K562 (cell line): ENCODE measurements around the gene ACLY.

Experiments
- ATF7 ChIP-seq: fragments of 450-650 bp; IDR thresholded peaks from 2 replicates; pipeline ENCODE4 v1.7.1; 2014; ENCODE audit warnings: mild to moderate bottlenecking, moderate library complexity
- CTCF ChIP-seq, 3 experiments: IDR thresholded peaks in 2 of 3; conservative IDR thresholded peaks in 1 of 3; 2 replicates each; pipeline ENCODE4 v1.5.1; 2011 to 2012; ENCODE audit warnings: low read length in 3 of 3, mild to moderate bottlenecking in 3 of 3, control low read depth in 2 of 3, improper control_type of control experiment in 1 of 3, inconsistent platforms in 1 of 3, low read depth in 1 of 3, mixed read lengths in 1 of 3, moderate library complexity in 1 of 3; ENCODE audit not compliant: insufficient read depth in 2 of 3
- ETV6 ChIP-seq, 3 experiments: fragments of 150-350 bp in 1 of 3; sonication (generic) in 1 of 3; formaldehyde crosslinking in 1 of 3; IDR thresholded peaks; 2 replicates each; pipeline versions ENCODE4 v1.6.1 to v1.8.0; 2014 to 2022; ENCODE audit warnings: borderline replicate concordance in 2 of 3, low read depth in 2 of 3, antibody characterized with exemption in 1 of 3, low read length in 1 of 3, mild to moderate bottlenecking in 1 of 3, missing genetic modification reagents in 1 of 3
- HCFC1 ChIP-seq: IDR thresholded peaks from 2 replicates; pipeline ENCODE4 v1.6.1; 2012; ENCODE audit warnings: low read depth, low read length, improper control_type of control experiment
- JUND ChIP-seq, 2 experiments: IDR thresholded peaks; 2 replicates in 1 of 2; 3 replicates in 1 of 2; pipeline ENCODE4 v1.6.1; 2011; ENCODE audit warnings: borderline replicate concordance in 2 of 2, low read depth in 2 of 2, low read length in 2 of 2, improper control_type of control experiment in 1 of 2, missing biosample characterization in 1 of 2, missing genetic modification characterization in 1 of 2, missing genetic modification reagents in 1 of 2
- KLF6 ChIP-seq: fragments of 250-450 bp; sonication (Bioruptor Pico); IDR thresholded peaks from 2 replicates; pipeline ENCODE4 v1.4.0; 2020; ENCODE audit warnings: mild to moderate bottlenecking, moderate library complexity, borderline replicate concordance
- NR1H2 ChIP-seq: sonication (generic); formaldehyde crosslinking; IDR thresholded peaks from 2 replicates; pipeline ENCODE4 v1.4.0; 2020; ENCODE audit warnings: mild to moderate bottlenecking, missing genetic modification reagents
- POLR2A ChIP-seq: fragments of 450-650 bp; conservative IDR thresholded peaks from 2 replicates; pipeline ENCODE4 v1.6.1; 2016
- SAP30 ChIP-seq: fragments of 200-600 bp; sonication (generic); IDR thresholded peaks from 2 replicates; pipeline ENCODE4 v1.6.1; 2012; ENCODE audit warnings: borderline replicate concordance, low read depth, mild to moderate bottlenecking, moderate library complexity, low read length, control low read depth, inconsistent platforms; ENCODE audit not compliant: insufficient read depth, poor library complexity, severe bottlenecking
- SRF ChIP-seq, 2 experiments: fragments of 250-450, 450-650 bp in 1 of 2; sonication (Bioruptor Pico) in 1 of 2; sonication (generic) in 1 of 2; formaldehyde crosslinking; IDR thresholded peaks; 2 replicates each; pipeline versions ENCODE4 v1.5.0 to v1.5.1; 2020 to 2022; ENCODE audit warnings: mild to moderate bottlenecking in 1 of 2, missing genetic modification reagents in 1 of 2
- ZNF518B ChIP-seq: fragments of 250-450 bp; sonication (Bioruptor Pico); IDR thresholded peaks from 2 replicates; pipeline ENCODE4 v1.5.0; 2021; ENCODE audit warnings: mild to moderate bottlenecking, moderate library complexity
- ZNF699 ChIP-seq: fragments of 250-450 bp; sonication (Bioruptor Pico); IDR thresholded peaks from 2 replicates; pipeline ENCODE4 v1.8.0; 2021; ENCODE audit warnings: mild to moderate bottlenecking, moderate library complexity; ENCODE audit not compliant: insufficient replicate concordance

- TF ChIP-seq KLF6 (CRISPR knock-in tag) (no peak), NR1H2 (CRISPR knock-in tag) (no peak), CTCF (IDR thresholded peaks at IDR 0.05 in 2 of 3, conservative IDR thresholded peaks at IDR 0.05 in 1 of 3; ENCODE audit: insufficient read depth in 2 of 3, low read depth in 1 of 3, low read length in 3 of 3) (peak in 1 of 3 experiments; percentile 50; a peak in 1 of 6 replicates), SRF (CRISPR knock-in tag; IDR thresholded peaks at IDR 0.05) (no peak), POLR2A (no peak), SAP30 (no peak), JUND (IDR thresholded peaks at IDR 0.05; ENCODE audit: borderline replicate concordance, low read depth, low read length) (no peak), JUND (tag; IDR thresholded peaks at IDR 0.05; ENCODE audit: borderline replicate concordance, low read depth, low read length) (no peak), ETV6 (IDR thresholded peaks at IDR 0.05; ENCODE audit: borderline replicate concordance in 1 of 2, low read depth in 2 of 2, low read length in 1 of 2) (no peak), ETV6 (CRISPR knock-in tag; IDR thresholded peaks at IDR 0.05; ENCODE audit: borderline replicate concordance) (no peak), HCFC1 (no peak), ZNF699 (CRISPR knock-in tag) (no peak), ZNF518B (no peak), ATF7 (no peak)
Measured at GRCh38 chr17:41896726-41897125, 22.0 kb downstream of the ACLY start.
